Lung (tissue), 12 donors: ENCODE data around the gene C2CD2. TPM values are rescaled to one million over a fixed set of nuclear protein-coding genes. Genes with fewer than 3 reads are reported as not detected.

Experiments
- ATAC-seq: fragments of 200-7000 bp; cut with Tn5 transposase; one replicate; pipeline ENCODE4 v1.9.1; 2020; ENCODE audit warnings: moderate number of reproducible peaks; ENCODE audit not compliant: insufficient read depth, low FRiP score
- DNase-seq, 3 donors: peaks; one replicate each; pipeline ENCODE4 v3.0.0-alpha.2; 2013 to 2017
- H3K27ac ChIP-seq, 2 donors: one replicate each; pipeline ENCODE4 v1.5.1; 2013; ENCODE audit warnings: mild to moderate bottlenecking in 2 of 2, moderate library complexity in 2 of 2, control low read depth in 1 of 2, inconsistent platforms in 1 of 2, low read depth in 1 of 2, low read length in 1 of 2
- H3K27me3 ChIP-seq, 3 donors: one replicate each; pipeline ENCODE4 v1.5.1; 2013; ENCODE audit warnings: low read length in 2 of 3; ENCODE audit not compliant: control insufficient read depth in 3 of 3, insufficient read depth in 3 of 3
- H3K36me3 ChIP-seq, 4 donors: one replicate each; pipeline ENCODE4 v1.5.1; 2013; ENCODE audit warnings: low read length in 4 of 4, mild to moderate bottlenecking in 1 of 4, moderate library complexity in 1 of 4; ENCODE audit not compliant: control insufficient read depth in 4 of 4, insufficient read depth in 4 of 4
- H3K4me1 ChIP-seq, 5 donors: one replicate each; pipeline ENCODE4 v1.5.1; 2013; ENCODE audit warnings: low read length in 5 of 5, mild to moderate bottlenecking in 2 of 5, moderate library complexity in 1 of 5; ENCODE audit not compliant: control insufficient read depth in 5 of 5, insufficient read depth in 5 of 5
- H3K4me3 ChIP-seq: one replicate; pipeline ENCODE4 v1.5.1; 2013; ENCODE audit warnings: mild to moderate bottlenecking, control low read depth, moderate library complexity
- H3K9ac ChIP-seq, 2 donors: one replicate each; pipeline ENCODE4 v1.5.1; 2013; ENCODE audit warnings: low read length in 2 of 2, control low read depth in 1 of 2; ENCODE audit not compliant: insufficient read depth in 1 of 2
- H3K9me3 ChIP-seq, 4 donors: one replicate each; pipeline ENCODE4 v1.5.1; 2013; ENCODE audit warnings: low read length in 3 of 4, mild to moderate bottlenecking in 1 of 4, moderate library complexity in 1 of 4; ENCODE audit not compliant: control insufficient read depth in 4 of 4, insufficient read depth in 3 of 4
- WGBS, 2 donors: extraction: QIAGEN DNeasy Blood & Tissue Kit; methylation state at CpG; one replicate each; pipeline ENCODE4 v1.1.7; 2013; 5-methylcytosine and 5-hydroxymethylcytosine counted together
- polyA plus RNA-seq, 2 donors: library from polyadenylated mRNA; stranded (reverse); fragments of 200-250 nt; gene quantifications; one replicate each; pipeline ENCODE4 v1.2.1, GENCODE V29; 2013
- total RNA-seq, 2 donors: library from RNA; depleted of rRNA in 1 of 2; stranded (reverse); fragments of >200 nt in 1 of 2; gene quantifications; one replicate each; pipeline ENCODE4 v1.2.1, GENCODE V29; 2014 to 2021
- TF ChIP-seq, protein P1 (sequence below): IDR thresholded peaks from 2 replicates; pipeline ENCODE4 v1.5.1; 2012; ENCODE audit warnings: mild to moderate bottlenecking; ENCODE audit errors: control extremely low read depth, extremely low read depth
- donor health status: control.
- donor health status: control.
- donor health status: Bipolar disorder and iron deficiency.
- donor health status: healthy.
- donor health status: DM: yes; HTN: yes; CAD: no.

C2CD2 gene
- total and polyA plus RNA-seq, 4 donors: 7.0 to 19.5 (median 12.2) TPM

DNA sequence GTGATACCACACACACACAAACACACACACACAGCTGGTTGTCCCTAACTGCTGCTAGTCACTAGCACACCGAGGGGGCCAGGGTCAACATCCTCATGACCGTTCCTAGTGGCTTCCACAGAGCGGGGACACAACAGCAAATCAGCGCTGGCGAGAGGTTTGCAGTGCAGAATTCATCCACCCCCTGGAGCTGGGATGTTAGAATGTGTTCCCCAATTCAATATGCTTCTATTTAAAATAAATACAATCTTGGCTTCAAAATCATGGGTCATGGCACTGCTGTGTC lies 16.2 kb upstream of the C2CD2 start:
- Histone ChIP-seq H3K9ac (no peak overlapping the region), H3K9me3 (no peaks in the 10 kb centered on the region), H3K4me3 (no peak overlapping the region), H3K27ac (no peak overlapping the region), H3K36me3 (no peaks in the 10 kb centered on the region), H3K4me1 (peaks cover 0 to 9% (median 4%) of the 10 kb centered on the region in 5 donors), H3K27me3 (no peaks in the 10 kb centered on the region)
- 89 to 92% methylated on average over 5 of the region's 5 CpGs for WGBS, 2 donors
- TF ChIP-seq, protein P1, sequence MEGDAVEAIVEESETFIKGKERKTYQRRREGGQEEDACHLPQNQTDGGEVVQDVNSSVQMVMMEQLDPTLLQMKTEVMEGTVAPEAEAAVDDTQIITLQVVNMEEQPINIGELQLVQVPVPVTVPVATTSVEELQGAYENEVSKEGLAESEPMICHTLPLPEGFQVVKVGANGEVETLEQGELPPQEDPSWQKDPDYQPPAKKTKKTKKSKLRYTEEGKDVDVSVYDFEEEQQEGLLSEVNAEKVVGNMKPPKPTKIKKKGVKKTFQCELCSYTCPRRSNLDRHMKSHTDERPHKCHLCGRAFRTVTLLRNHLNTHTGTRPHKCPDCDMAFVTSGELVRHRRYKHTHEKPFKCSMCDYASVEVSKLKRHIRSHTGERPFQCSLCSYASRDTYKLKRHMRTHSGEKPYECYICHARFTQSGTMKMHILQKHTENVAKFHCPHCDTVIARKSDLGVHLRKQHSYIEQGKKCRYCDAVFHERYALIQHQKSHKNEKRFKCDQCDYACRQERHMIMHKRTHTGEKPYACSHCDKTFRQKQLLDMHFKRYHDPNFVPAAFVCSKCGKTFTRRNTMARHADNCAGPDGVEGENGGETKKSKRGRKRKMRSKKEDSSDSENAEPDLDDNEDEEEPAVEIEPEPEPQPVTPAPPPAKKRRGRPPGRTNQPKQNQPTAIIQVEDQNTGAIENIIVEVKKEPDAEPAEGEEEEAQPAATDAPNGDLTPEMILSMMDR: no peak
- no peak for ATAC-seq
- DNase-seq: no peak

- Histone ChIP-seq H3K27ac (no peak overlapping the region), H3K4me1 (peaks cover 0 to 4% (median 2%) of the 10 kb centered on the region in 5 donors), H3K9ac (no peak overlapping the region), H3K9me3 (no peaks in the 10 kb centered on the region), H3K27me3 (no peaks in the 10 kb centered on the region), H3K4me3 (no peak overlapping the region), H3K36me3 (no peaks in the 10 kb centered on the region)
- DNase-seq (no peak), ATAC-seq (no peak)
- TF ChIP-seq, protein P1: no peak
- 89 to 92% methylated on average over 2 to 4 of the region's 4 CpGs for WGBS, 2 donors
These were observed 13.9 kb upstream of the C2CD2 start for GRCh38 chr21:41967708-41968107.

DNA sequence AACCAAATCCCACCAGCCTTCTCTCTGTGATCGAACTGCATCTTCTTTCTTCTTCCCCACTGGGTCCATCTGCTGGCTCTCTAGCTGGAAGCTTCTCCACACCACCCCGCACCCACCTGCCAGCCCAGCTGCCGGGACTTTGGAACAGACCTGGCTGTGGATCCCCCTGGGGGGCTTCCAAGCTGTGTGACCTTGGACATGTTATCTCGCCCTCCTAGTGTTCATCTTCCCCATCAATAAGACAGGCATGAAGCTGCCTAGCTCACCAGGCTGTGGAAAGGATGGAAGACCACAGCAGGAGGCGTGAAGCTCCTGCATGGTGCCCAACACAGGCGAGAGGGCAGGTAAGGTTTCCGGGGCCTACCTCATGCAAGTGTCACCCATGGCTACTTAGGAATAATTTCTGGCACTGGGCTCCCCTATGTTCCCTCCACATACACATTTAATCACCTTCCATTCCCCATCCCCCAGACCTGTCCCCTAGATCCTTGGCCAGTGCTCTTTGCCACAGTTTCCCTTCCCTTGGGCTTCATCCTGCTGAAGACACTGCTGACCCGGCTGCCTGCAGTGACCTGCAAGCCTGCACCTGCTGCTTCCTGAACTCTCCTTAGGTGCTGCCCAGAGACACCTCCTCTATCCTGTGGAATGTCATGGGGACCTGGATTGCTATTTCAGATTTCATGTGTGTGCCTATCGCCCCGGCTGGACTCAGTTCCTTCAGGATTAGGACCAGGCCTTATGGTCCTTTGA lies 13.2 kb upstream of the C2CD2 start:
- no peaks in the 10 kb centered on the region for H3K27me3 ChIP-seq
- H3K9me3 ChIP-seq: no peaks in the 10 kb centered on the region
- no peak overlapping the region for H3K27ac ChIP-seq
- no peak for ATAC-seq
- peaks cover 0 to 4% (median 2%) of the 10 kb centered on the region in 5 donors for H3K4me1 ChIP-seq
- H3K36me3 ChIP-seq: no peaks in the 10 kb centered on the region
- 95 to 98% methylated on average over 10 of the region's 10 CpGs for WGBS, 2 donors
- TF ChIP-seq, protein P1: no peak
- no peak overlapping the region for H3K9ac ChIP-seq
- no peak for DNase-seq
- no peak overlapping the region for H3K4me3 ChIP-seq
